Measurements from ENCODE around the gene TNFRSF25. TPM values are rescaled to one million over a fixed set of nuclear protein-coding genes. Genes with fewer than 3 reads are reported as not detected.

The TNFRSF25 gene
- polyA plus RNA-seq, 1 donor from 2014 or later: 52.2 TPM

DNA sequence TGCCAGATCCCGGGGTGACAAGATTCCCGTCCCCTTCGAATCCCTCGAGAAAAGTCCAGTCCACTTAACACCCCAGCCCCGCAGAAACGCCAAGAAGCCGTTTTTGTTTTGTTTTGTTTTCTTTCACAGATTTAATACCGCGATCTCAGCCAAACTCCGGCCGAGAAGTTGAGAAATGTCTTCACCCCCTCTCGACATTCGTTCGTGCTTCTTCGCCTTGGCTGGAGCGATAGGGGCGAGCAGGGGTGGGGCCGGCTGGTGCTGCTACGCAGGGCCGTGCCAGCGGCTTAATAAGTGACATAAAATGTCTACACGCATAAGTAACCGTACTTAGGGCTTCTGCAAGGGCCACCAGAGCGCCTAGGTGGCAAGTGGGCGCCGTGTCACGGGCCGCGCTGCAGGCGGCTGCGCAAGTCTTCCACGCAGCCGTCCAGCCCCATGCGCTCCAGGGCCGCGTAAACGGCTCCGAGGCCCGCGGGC is 4.9 kb downstream of the TNFRSF25 start:
- Histone ChIP-seq H3K79me2 (replicated peaks; ENCODE audit: insufficient read depth, low read length) (no peaks in the 10 kb centered on the region), H3K9me3 (ENCODE audit: low read length) (no peaks in the 10 kb centered on the region), H3F3A (ENCODE audit: insufficient read depth, low read length, poor library complexity, severe bottlenecking) (no peaks in the 10 kb centered on the region), H3K9me2 (ENCODE audit: insufficient read depth, low read length) (no peaks in the 10 kb centered on the region), H3K9ac (ENCODE audit: low read length) (no peak overlapping the region), H3K27ac (ENCODE audit: low read length) (no peak overlapping the region), H3K36me3 (ENCODE audit: insufficient read depth, low read length) (no peaks in the 10 kb centered on the region), H3K4me2 (ENCODE audit: low read length) (no peak overlapping the region), H4K20me1 (ENCODE audit: insufficient read depth) (no peaks in the 10 kb centered on the region), H3K27me3 (ENCODE audit: insufficient read depth, low read depth, low read length) (no peaks in the 10 kb centered on the region), H2AFZ (ENCODE audit: low read depth, low read length) (no peak overlapping the region), H3K4me3 (ENCODE audit: low read length) (no peak overlapping the region)
- TF ChIP-seq EP300 (conservative IDR thresholded peaks at IDR 0.05; ENCODE audit: poor library complexity, severe bottlenecking) (no peak), RAD21 (conservative IDR thresholded peaks at IDR 0.05) (no peak), EZH2 (IDR thresholded peaks at IDR 0.05; ENCODE audit: borderline replicate concordance, insufficient read depth, low read length, poor library complexity, severe bottlenecking) (no peak), POLR2AphosphoS5 (IDR thresholded peaks at IDR 0.05) (no peak)

DNA sequence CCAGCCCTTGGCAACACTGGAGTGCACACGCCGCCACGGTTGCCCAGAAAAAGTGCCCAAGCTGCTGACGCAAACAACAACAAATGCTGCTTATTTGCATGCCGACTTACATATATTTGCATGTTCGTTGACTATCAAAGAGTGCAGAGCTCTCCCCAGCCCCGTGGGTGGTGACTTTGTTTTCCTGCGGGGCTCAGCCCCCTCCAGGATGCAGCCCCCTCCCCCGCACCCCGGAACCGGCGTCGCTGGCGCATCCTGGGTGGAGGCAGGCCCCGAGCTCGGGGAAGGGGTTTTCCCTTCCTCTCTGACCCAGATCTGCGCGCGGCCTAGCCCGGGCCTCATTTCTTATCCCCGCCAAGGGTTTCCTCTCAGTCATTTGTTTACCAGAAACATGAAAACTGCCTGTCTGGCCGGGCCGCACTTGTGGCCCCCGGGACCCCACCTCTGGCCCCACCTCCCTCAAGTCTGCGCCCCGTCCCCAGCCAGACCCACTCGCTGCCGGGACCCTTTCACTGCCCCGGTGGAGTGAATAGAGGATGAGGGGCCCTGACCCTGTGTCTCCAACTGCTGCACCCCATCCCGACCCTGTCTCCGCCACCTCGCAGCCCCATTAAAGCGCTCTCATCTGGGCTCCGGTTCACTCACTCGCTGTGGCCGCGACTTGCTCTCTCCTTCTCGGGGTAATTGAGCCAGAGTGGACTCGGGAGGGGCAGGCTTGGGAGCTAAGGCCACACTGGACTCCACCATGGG is 5.5 kb downstream of the TNFRSF25 start:
- Histone ChIP-seq H3K27ac (ENCODE audit: low read length) (no peak overlapping the region), H3K9me2 (ENCODE audit: insufficient read depth, low read length) (no peaks in the 10 kb centered on the region), H3K27me3 (ENCODE audit: insufficient read depth, low read depth, low read length) (no peaks in the 10 kb centered on the region), H3K9ac (ENCODE audit: low read length) (no peak overlapping the region), H2AFZ (ENCODE audit: low read depth, low read length) (no peak overlapping the region), H4K20me1 (ENCODE audit: insufficient read depth) (no peaks in the 10 kb centered on the region), H3K79me2 (replicated peaks; ENCODE audit: insufficient read depth, low read length) (no peaks in the 10 kb centered on the region), H3F3A (ENCODE audit: insufficient read depth, low read length, poor library complexity, severe bottlenecking) (no peaks in the 10 kb centered on the region), H3K4me2 (ENCODE audit: low read length) (no peak overlapping the region), H3K9me3 (ENCODE audit: low read length) (no peaks in the 10 kb centered on the region), H3K4me3 (ENCODE audit: low read length) (no peak overlapping the region), H3K36me3 (ENCODE audit: insufficient read depth, low read length) (no peaks in the 10 kb centered on the region)
- TF ChIP-seq, protein P1, sequence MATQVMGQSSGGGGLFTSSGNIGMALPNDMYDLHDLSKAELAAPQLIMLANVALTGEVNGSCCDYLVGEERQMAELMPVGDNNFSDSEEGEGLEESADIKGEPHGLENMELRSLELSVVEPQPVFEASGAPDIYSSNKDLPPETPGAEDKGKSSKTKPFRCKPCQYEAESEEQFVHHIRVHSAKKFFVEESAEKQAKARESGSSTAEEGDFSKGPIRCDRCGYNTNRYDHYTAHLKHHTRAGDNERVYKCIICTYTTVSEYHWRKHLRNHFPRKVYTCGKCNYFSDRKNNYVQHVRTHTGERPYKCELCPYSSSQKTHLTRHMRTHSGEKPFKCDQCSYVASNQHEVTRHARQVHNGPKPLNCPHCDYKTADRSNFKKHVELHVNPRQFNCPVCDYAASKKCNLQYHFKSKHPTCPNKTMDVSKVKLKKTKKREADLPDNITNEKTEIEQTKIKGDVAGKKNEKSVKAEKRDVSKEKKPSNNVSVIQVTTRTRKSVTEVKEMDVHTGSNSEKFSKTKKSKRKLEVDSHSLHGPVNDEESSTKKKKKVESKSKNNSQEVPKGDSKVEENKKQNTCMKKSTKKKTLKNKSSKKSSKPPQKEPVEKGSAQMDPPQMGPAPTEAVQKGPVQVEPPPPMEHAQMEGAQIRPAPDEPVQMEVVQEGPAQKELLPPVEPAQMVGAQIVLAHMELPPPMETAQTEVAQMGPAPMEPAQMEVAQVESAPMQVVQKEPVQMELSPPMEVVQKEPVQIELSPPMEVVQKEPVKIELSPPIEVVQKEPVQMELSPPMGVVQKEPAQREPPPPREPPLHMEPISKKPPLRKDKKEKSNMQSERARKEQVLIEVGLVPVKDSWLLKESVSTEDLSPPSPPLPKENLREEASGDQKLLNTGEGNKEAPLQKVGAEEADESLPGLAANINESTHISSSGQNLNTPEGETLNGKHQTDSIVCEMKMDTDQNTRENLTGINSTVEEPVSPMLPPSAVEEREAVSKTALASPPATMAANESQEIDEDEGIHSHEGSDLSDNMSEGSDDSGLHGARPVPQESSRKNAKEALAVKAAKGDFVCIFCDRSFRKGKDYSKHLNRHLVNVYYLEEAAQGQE (IDR thresholded peaks at IDR 0.05; ENCODE audit: borderline replicate concordance): no peak
- TF ChIP-seq POLR2AphosphoS5 (IDR thresholded peaks at IDR 0.05) (no peak), EZH2 (IDR thresholded peaks at IDR 0.05; ENCODE audit: borderline replicate concordance, insufficient read depth, low read length, poor library complexity, severe bottlenecking) (no peak), TAF1 (IDR thresholded peaks at IDR 0.05; ENCODE audit: low read depth) (no peak), EP300 (conservative IDR thresholded peaks at IDR 0.05; ENCODE audit: poor library complexity, severe bottlenecking) (no peak), SMC3 (conservative IDR thresholded peaks at IDR 0.05; ENCODE audit: poor library complexity) (no peak)
- TF ChIP-seq, protein P2, sequence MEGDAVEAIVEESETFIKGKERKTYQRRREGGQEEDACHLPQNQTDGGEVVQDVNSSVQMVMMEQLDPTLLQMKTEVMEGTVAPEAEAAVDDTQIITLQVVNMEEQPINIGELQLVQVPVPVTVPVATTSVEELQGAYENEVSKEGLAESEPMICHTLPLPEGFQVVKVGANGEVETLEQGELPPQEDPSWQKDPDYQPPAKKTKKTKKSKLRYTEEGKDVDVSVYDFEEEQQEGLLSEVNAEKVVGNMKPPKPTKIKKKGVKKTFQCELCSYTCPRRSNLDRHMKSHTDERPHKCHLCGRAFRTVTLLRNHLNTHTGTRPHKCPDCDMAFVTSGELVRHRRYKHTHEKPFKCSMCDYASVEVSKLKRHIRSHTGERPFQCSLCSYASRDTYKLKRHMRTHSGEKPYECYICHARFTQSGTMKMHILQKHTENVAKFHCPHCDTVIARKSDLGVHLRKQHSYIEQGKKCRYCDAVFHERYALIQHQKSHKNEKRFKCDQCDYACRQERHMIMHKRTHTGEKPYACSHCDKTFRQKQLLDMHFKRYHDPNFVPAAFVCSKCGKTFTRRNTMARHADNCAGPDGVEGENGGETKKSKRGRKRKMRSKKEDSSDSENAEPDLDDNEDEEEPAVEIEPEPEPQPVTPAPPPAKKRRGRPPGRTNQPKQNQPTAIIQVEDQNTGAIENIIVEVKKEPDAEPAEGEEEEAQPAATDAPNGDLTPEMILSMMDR (IDR thresholded peaks at IDR 0.05; ENCODE audit: poor library complexity, severe bottlenecking): no peak
